ENCODE data around the gene CHID1. TPM values are rescaled to one million over a fixed set of nuclear protein-coding genes. Genes with fewer than 3 reads are reported as not detected.

CHID1 gene
- total and polyA plus RNA-seq, 2 donors (not counting 1 experiment from before 2014, with no cell fraction given) = 54.3 to 68.4 TPM

- no peaks in the 10 kb centered on the region for H3K9me3 ChIP-seq (ENCODE audit: control insufficient read depth, insufficient read depth, low read depth, low read length)
- no peak overlapping the region for H3K9ac ChIP-seq (ENCODE audit: insufficient read depth, low read length)
- no peaks in the 10 kb centered on the region for H4K20me1 ChIP-seq (ENCODE audit: control insufficient read depth, extremely low read depth, insufficient read depth, low read length)
- H3K27ac ChIP-seq (ENCODE audit: insufficient read depth, low read length) = no peak overlapping the region
- no peak overlapping the region for H2AFZ ChIP-seq (ENCODE audit: low read length)
- H3K27me3 ChIP-seq (ENCODE audit: control insufficient read depth, insufficient read depth, low read length) = no peaks in the 10 kb centered on the region
- no peaks in the 10 kb centered on the region for H3K36me3 ChIP-seq (ENCODE audit: control insufficient read depth, insufficient read depth, low read length)
- DNase-seq (ENCODE audit: low read depth in 2 of 2) = no peak
- no peak for TF ChIP-seq EZH2 (IDR thresholded peaks at IDR 0.05; ENCODE audit: low read length, missing control alignments)
- TF ChIP-seq CTCF (conservative IDR thresholded peaks at IDR 0.05 in 1 of 2, IDR thresholded peaks at IDR 0.05 in 1 of 2; ENCODE audit: low read depth in 1 of 2, low read length in 2 of 2) = no peak
- no peak overlapping the region for H3K4me3 ChIP-seq (replicated peaks in 1 of 4; ENCODE audit: control extremely low read depth in 1 of 4, insufficient read depth in 1 of 4, low read depth in 3 of 4, low read length in 4 of 4)
- H3K79me2 ChIP-seq (ENCODE audit: control insufficient read depth, insufficient read depth, low read length) = peaks cover 54% of the 10 kb centered on the region
- H3K4me2 ChIP-seq (ENCODE audit: extremely low read depth, insufficient read depth, low read length) = no peak overlapping the region
- no peaks in the 10 kb centered on the region for H3K4me1 ChIP-seq (ENCODE audit: control insufficient read depth, extremely low read depth, insufficient read depth, low read length)
Measured at GRCh38 chr11:933936-934335, 23.3 kb upstream of the CHID1 start.

- TF ChIP-seq CTCF (conservative IDR thresholded peaks at IDR 0.05 in 1 of 2, IDR thresholded peaks at IDR 0.05 in 1 of 2; ENCODE audit: low read depth in 1 of 2, low read length in 2 of 2) = no peak
- TF ChIP-seq EZH2 (IDR thresholded peaks at IDR 0.05; ENCODE audit: low read length, missing control alignments) = no peak
- Histone ChIP-seq H3K4me1 (ENCODE audit: control insufficient read depth, extremely low read depth, insufficient read depth, low read length) (no peaks in the 10 kb centered on the region), H3K9me3 (ENCODE audit: control insufficient read depth, insufficient read depth, low read depth, low read length) (no peaks in the 10 kb centered on the region), H3K27me3 (ENCODE audit: control insufficient read depth, insufficient read depth, low read length) (no peaks in the 10 kb centered on the region), H3K79me2 (ENCODE audit: control insufficient read depth, insufficient read depth, low read length) (peaks cover 60% of the 10 kb centered on the region), H3K27ac (ENCODE audit: insufficient read depth, low read length) (no peak overlapping the region), H3K4me2 (ENCODE audit: extremely low read depth, insufficient read depth, low read length) (no peak overlapping the region), H3K4me3 (replicated peaks in 1 of 4; ENCODE audit: control extremely low read depth in 1 of 4, insufficient read depth in 1 of 4, low read depth in 3 of 4, low read length in 4 of 4) (no peak overlapping the region), H3K36me3 (ENCODE audit: control insufficient read depth, insufficient read depth, low read length) (no peaks in the 10 kb centered on the region), H4K20me1 (ENCODE audit: control insufficient read depth, extremely low read depth, insufficient read depth, low read length) (no peaks in the 10 kb centered on the region), H3K9ac (ENCODE audit: insufficient read depth, low read length) (no peak overlapping the region), H2AFZ (ENCODE audit: low read length) (no peak overlapping the region)
- DNase-seq (ENCODE audit: low read depth in 2 of 2) = peak; percentile 32 to 45
Measured at GRCh38 chr11:933142-933851, 22.7 kb upstream of the CHID1 start.

GRCh38 chr11:932435-932834 is 21.8 kb upstream of the CHID1 start:
- Histone ChIP-seq H3K9ac (ENCODE audit: insufficient read depth, low read length) (no peak overlapping the region), H3K4me3 (replicated peaks in 1 of 4; ENCODE audit: control extremely low read depth in 1 of 4, insufficient read depth in 1 of 4, low read depth in 3 of 4, low read length in 4 of 4) (no peak overlapping the region), H4K20me1 (ENCODE audit: control insufficient read depth, extremely low read depth, insufficient read depth, low read length) (no peaks in the 10 kb centered on the region), H3K79me2 (ENCODE audit: control insufficient read depth, insufficient read depth, low read length) (peaks cover 59% of the 10 kb centered on the region), H3K27ac (ENCODE audit: insufficient read depth, low read length) (no peak overlapping the region), H3K27me3 (ENCODE audit: control insufficient read depth, insufficient read depth, low read length) (no peaks in the 10 kb centered on the region), H3K4me1 (ENCODE audit: control insufficient read depth, extremely low read depth, insufficient read depth, low read length) (no peaks in the 10 kb centered on the region), H3K9me3 (ENCODE audit: control insufficient read depth, insufficient read depth, low read depth, low read length) (no peaks in the 10 kb centered on the region), H3K4me2 (ENCODE audit: extremely low read depth, insufficient read depth, low read length) (no peak overlapping the region), H2AFZ (ENCODE audit: low read length) (no peak overlapping the region), H3K36me3 (ENCODE audit: control insufficient read depth, insufficient read depth, low read length) (no peaks in the 10 kb centered on the region)
- TF ChIP-seq CTCF (conservative IDR thresholded peaks at IDR 0.05 in 1 of 2, IDR thresholded peaks at IDR 0.05 in 1 of 2; ENCODE audit: low read depth in 1 of 2, low read length in 2 of 2) (no peak), EZH2 (IDR thresholded peaks at IDR 0.05; ENCODE audit: low read length, missing control alignments) (no peak)
- no peak for DNase-seq (ENCODE audit: low read depth in 2 of 2)
